Gastroesophageal sphincter (tissue), 3 donors: ENCODE data around the gene GABRG3.

Source experiments
- CTCF ChIP-seq, 4 experiments: fragments of 200-600 bp in 2 of 4; fragments of 450-650 bp in 2 of 4; sonication (generic) in 1 of 4; IDR thresholded peaks; one replicate each; pipeline ENCODE4 v1.5.1; 2017 to 2019; ENCODE audit warnings: antibody characterized with exemption in 4 of 4, mild to moderate bottlenecking in 2 of 4, moderate library complexity in 2 of 4
- EP300 ChIP-seq: sonication (generic); formaldehyde crosslinking; IDR thresholded peaks from one replicate; pipeline ENCODE4 v1.6.1; 2017; ENCODE audit warnings: antibody characterized with exemption, mild to moderate bottlenecking
- POLR2A ChIP-seq, 2 donors: fragments of 450-650 bp; IDR thresholded peaks; one replicate each; pipeline ENCODE4 v1.6.1; 2017; ENCODE audit warnings: antibody characterized with exemption in 2 of 2, mild to moderate bottlenecking in 2 of 2, moderate library complexity in 1 of 2
- POLR2AphosphoS5 ChIP-seq: sonication (generic); formaldehyde crosslinking; IDR thresholded peaks from one replicate; pipeline ENCODE4 v1.6.1; 2017; ENCODE audit warnings: antibody characterized with exemption

DNA sequence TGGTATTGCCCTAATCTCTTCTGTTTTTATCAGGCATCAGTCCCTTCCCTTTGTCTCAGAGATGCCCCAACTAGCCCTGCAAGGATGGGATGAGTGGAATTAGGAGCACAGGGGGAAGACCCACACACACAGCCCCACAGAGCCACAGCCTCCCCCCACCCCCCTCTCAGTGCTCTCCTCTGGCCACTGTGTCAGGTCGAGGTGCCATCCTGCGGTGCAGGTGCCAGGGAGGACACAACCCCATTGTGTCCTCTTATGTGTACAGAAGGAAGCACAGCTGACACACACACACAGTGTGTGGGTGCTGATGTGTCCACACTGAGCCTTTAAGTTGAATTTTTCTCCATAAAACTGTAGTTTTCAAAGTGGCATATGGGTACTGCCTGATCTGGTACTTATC is 593.7 kb downstream of the GABRG3 start:
- TF ChIP-seq POLR2AphosphoS5 (no peak), CTCF (IDR thresholded peaks at IDR 0.05) (no peak), POLR2A (IDR thresholded peaks at IDR 0.05) (no peak), EP300 (no peak)
